HCT116 (cell line): ENCODE measurements around the gene PLD4.

ENCODE experiments used
- CTCF ChIP-seq, 3 experiments: fragments of 200-600 bp in 1 of 3; sonication (generic) in 1 of 3; IDR thresholded peaks in 2 of 3; conservative IDR thresholded peaks in 1 of 3; 2 replicates each; pipeline ENCODE4 v1.5.1; 2012 to 2017; ENCODE audit warnings: low read depth in 2 of 3, low read length in 2 of 3, antibody characterized with exemption in 1 of 3, borderline replicate concordance in 1 of 3, control low read depth in 1 of 3, mild to moderate bottlenecking in 1 of 3, mixed read lengths in 1 of 3, mixed run types in 1 of 3, moderate library complexity in 1 of 3; ENCODE audit not compliant: insufficient read depth in 1 of 3
- JUND ChIP-seq: IDR thresholded peaks from 2 replicates; pipeline ENCODE4 v1.6.1; 2012
- POLR2A ChIP-seq: IDR thresholded peaks from 2 replicates; pipeline ENCODE4 v1.7.0; 2011; ENCODE audit warnings: borderline replicate concordance; ENCODE audit not compliant: insufficient read depth, insufficient read length; ENCODE audit errors: extremely low read depth
- RAD21 ChIP-seq: IDR thresholded peaks from 2 replicates; pipeline ENCODE4 v1.6.1; 2012; ENCODE audit warnings: low read depth, mild to moderate bottlenecking
- YY1 ChIP-seq: IDR thresholded peaks from 2 replicates; pipeline ENCODE4 v1.6.1; 2011; ENCODE audit warnings: low read length, low read depth, moderate library complexity, mild to moderate bottlenecking; ENCODE audit not compliant: insufficient replicate concordance; ENCODE audit errors: extremely low read depth

- TF ChIP-seq POLR2A (no peak), CTCF (IDR thresholded peaks at IDR 0.05 in 2 of 3, conservative IDR thresholded peaks at IDR 0.05 in 1 of 3; ENCODE audit: borderline replicate concordance in 1 of 3, insufficient read depth in 1 of 3, low read depth in 2 of 3, low read length in 2 of 3) (no peak), RAD21 (no peak), JUND (no peak), YY1 (no peak)
Observed at GRCh38 chr14:104928391-104929133, 3.9 kb downstream of the PLD4 start.
